ENCODE results near the gene TCN2. TPM values are rescaled to one million over a fixed set of nuclear protein-coding genes. Genes with fewer than 3 reads are reported as not detected.
"Not testable (repeated sequence)": the region's sequence is repeated elsewhere in the genome, so short reads cannot be mapped to it uniquely, and the experiment has no call there.

Gene TCN2
- total RNA-seq, 4 donors from 2014 or later = 14.2 to 42.7 (median 33.3) TPM

DNA sequence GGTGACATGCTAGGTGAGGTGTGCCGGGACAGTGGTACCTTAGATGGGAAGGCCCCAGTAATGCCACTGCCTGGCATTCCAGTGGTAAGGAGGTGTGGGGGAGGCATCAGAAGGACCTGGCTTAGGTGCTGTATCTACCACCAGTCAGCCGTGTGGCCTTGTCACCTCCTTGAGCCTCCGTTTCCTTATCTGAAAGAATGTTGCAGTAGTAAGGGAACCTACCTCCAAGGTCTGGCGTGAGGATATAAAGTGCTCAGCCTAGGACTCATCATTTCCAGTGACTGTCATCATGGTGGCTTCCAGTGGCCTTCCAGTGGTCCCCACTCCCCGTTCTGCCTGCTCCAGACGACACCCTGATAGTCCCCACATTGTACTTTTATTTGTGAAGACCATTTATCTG, 67.5 kb downstream of the TCN2 start:
- 76 to 88% methylated on average over 3 to 4 of the region's 6 CpGs for WGBS, 2 donors (ENCODE audit: low coverage in 1 of 2)

DNA sequence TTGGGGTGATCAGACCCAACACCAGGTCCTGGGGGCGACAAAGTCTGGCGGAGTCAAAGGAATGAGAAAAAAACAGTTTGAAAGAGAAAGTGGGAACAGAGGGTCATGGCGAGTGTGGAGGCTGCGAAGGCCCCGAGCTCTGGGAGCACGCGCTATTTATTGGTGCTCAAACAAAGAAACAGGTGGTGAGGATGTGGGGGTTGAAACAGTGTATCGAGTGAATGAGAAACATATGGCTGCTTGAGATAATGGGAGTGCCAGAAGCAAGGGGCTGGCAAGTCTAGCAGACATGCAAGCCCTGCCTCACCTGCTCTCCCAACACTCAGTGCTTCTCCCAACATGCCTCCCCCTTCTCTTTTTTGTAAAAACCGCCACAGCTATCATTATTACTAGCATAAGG, 68.5 kb downstream of the TCN2 start:
- ATAC-seq = no peak
- H3K9me3 ChIP-seq = no peaks in the 10 kb centered on the region

More for the DNA sequence above, 67.5 kb downstream of the TCN2 start:
- ATAC-seq = no peak
- Histone ChIP-seq H3K4me3 (no peak overlapping the region), H3K4me1 (no peaks in the 10 kb centered on the region), H3K9me3 (no peaks in the 10 kb centered on the region), H3K36me3 (no peaks in the 10 kb centered on the region), H3K27ac (no peak overlapping the region), H3K27me3 (peaks cover 29% of the 10 kb centered on the region)
- TF ChIP-seq EP300 (IDR thresholded peaks at IDR 0.05) (no peak), POLR2AphosphoS5 (IDR thresholded peaks at IDR 0.05) (no peak), POLR2A (IDR thresholded peaks at IDR 0.05) (no peak)
- TF ChIP-seq, protein P1, sequence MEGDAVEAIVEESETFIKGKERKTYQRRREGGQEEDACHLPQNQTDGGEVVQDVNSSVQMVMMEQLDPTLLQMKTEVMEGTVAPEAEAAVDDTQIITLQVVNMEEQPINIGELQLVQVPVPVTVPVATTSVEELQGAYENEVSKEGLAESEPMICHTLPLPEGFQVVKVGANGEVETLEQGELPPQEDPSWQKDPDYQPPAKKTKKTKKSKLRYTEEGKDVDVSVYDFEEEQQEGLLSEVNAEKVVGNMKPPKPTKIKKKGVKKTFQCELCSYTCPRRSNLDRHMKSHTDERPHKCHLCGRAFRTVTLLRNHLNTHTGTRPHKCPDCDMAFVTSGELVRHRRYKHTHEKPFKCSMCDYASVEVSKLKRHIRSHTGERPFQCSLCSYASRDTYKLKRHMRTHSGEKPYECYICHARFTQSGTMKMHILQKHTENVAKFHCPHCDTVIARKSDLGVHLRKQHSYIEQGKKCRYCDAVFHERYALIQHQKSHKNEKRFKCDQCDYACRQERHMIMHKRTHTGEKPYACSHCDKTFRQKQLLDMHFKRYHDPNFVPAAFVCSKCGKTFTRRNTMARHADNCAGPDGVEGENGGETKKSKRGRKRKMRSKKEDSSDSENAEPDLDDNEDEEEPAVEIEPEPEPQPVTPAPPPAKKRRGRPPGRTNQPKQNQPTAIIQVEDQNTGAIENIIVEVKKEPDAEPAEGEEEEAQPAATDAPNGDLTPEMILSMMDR (IDR thresholded peaks at IDR 0.05) = no peak

DNA sequence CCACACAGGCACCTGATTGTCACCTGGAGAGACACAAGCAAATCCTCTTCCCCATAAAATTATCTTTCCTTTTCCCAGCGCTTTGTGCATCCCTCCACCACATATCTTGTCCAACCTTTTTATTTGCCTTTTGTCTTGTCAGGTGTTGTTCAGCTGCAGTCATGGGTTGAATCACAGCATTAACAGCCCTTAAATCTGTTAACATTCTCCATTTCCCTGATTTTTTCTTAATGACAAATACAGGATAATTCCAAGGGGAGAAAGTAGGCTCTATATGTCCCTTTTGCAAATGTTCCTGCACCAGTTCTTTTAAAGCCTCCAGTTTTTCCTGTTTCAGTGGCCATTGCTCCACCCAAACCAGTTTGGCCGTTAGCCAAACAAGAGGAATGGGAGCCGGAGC, 69.6 kb downstream of the TCN2 start:
- not testable (repeated sequence) for H3K27ac ChIP-seq, H3K36me3 ChIP-seq, H3K9me3 ChIP-seq, H3K4me3 ChIP-seq, ATAC-seq, H3K4me1 ChIP-seq
- H3K27me3 ChIP-seq = peaks cover 29% of the 10 kb centered on the region
- 72 to 74% methylated on average over 3 of the region's 3 CpGs for WGBS, 2 donors (ENCODE audit: low coverage in 1 of 2)

More for the DNA sequence above, 68.5 kb downstream of the TCN2 start:
- no peak overlapping the region for H3K4me3 ChIP-seq
- TF ChIP-seq, protein P1 (IDR thresholded peaks at IDR 0.05) = no peak
- no peak for TF ChIP-seq POLR2AphosphoS5 (IDR thresholded peaks at IDR 0.05)
- TF ChIP-seq EP300 (IDR thresholded peaks at IDR 0.05) = no peak
- TF ChIP-seq POLR2A (IDR thresholded peaks at IDR 0.05) = no peak
- H3K27ac ChIP-seq = no peak overlapping the region
- no peaks in the 10 kb centered on the region for H3K36me3 ChIP-seq
- H3K27me3 ChIP-seq = peaks cover 29% of the 10 kb centered on the region
- H3K4me1 ChIP-seq = no peaks in the 10 kb centered on the region
- WGBS, 2 donors (ENCODE audit: low coverage in 1 of 2) = 44 to 94% methylated on average over 6 of the region's 9 CpGs

Other genes with a start within 250 kb of the TCN2 start
- gene RNF215, start 219.8 kb upstream of the TCN2 start, total RNA-seq = 10 to 100 TPM; 10.2 to 13.5 (median 11.7) TPM
- gene SEC14L2, start 210.2 kb upstream of the TCN2 start, total RNA-seq = 10 to 100 TPM in 3 of 4 donors, 1 to 10 TPM in 1; 8.1 to 27.2 (median 15.8) TPM
- 10 to 100 TPM in 1 of 4 donors, 1 to 10 TPM in 3; 1.1 to 10.3 (median 6.3) TPM for gene MTFP1, start 181.4 kb upstream of the TCN2 start, total RNA-seq
- gene SEC14L3, start 135.2 kb upstream of the TCN2 start, total RNA-seq = not detected
- gene SEC14L4, start 101.5 kb upstream of the TCN2 start, total RNA-seq = not detected
- gene SEC14L6, start 60.4 kb upstream of the TCN2 start, total RNA-seq = 1 to 10 TPM in 1 of 4 donors, under 1 TPM in 3; 0.22 to 3.0 (median 0.54) TPM
- gene GAL3ST1, start 32.5 kb upstream of the TCN2 start, total RNA-seq = 1 to 10 TPM in 3 of 4 donors, under 1 TPM in 1; 0.54 to 3.0 (median 3.0) TPM
- gene PES1, start 15.3 kb upstream of the TCN2 start, total RNA-seq = 10 to 100 TPM; 35.5 to 48.9 (median 39.8) TPM
- 10 to 100 TPM in 3 of 4 donors, 1 to 10 TPM in 1; 6.5 to 13.5 (median 10.9) TPM for gene SLC35E4, start 28.6 kb downstream of the TCN2 start, total RNA-seq
- 10 to 100 TPM in 2 of 4 donors, 1 to 10 TPM in 2; 6.5 to 13.2 (median 8.7) TPM for gene DUSP18, start 60.7 kb downstream of the TCN2 start, total RNA-seq
- gene OSBP2, start 87.7 kb downstream of the TCN2 start, total RNA-seq = 1 to 10 TPM in 3 of 4 donors, under 1 TPM in 1; 0.35 to 3.5 (median 1.8) TPM